HUDEP-2 (cell line): Measurements from ENCODE around the gene L3MBTL3.
A peak's percentile ranks its signal among the peaks of the same experiment; 100 is the strongest.

Source experiments
- DNase-seq, 76 experiments: peaks; one replicate each; lab custom pipeline; 2025; ENCODE audit not compliant: unreplicated experiment in 76 of 76; lab: John Stamatoyannopoulos, UW

Gene L3MBTL3

DNA sequence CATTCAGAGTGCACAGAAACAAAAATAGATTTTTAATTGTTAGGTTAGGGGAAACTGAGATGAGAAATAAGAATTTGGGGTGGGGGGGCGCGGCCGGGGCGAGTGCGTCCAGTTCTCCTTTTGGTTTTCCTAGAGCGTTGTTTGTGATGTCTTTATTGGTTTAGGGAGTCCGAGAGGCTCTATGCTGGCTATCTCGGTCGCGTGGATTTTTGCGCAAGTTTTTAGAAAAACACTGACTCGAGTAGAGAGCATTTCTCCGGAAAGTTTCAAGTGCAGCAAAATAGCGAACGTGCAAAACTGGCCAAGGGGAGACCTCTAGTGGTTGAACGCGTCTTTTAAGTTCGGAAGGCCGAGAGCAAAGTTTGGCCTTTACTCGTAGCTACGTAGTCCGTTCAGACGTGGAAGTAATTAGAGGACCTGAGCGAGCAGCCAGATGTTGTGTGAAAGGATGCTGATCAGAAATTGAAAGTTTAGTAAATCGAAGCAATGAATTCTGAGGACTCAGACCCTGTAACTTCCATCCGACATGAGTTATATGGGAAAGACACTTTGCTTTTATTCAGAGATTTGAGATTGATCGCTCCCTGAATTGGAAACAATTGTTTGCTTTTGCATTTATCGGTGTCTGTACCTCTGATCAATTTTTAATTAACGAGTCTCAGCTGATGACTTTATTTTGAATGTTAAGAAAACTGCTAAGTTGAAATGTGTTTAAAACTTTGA, 2.7 kb downstream of the L3MBTL3 start:
- peak in 74 of 76 experiments; percentile 20 to 88 (median 70) for DNase-seq

DNA sequence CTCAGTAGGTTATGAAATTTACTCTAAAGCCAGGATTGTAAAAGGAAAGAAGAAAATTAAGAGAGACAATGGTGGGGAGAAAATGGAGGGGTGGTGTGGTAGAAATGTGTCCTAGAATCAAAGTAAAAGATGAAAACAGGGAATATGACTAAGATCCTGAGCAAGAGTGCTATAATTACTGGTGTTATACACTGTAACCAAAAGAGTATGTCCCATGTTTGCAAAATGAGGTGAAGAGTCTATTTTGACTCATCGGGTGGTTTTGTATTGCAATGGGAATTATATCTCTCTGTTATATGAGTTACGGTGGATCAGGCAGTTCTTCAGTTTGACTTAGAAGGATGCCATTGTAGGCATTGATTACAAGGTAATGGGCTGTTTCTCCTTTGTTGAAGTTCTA, 8.5 kb downstream of the L3MBTL3 start:
- DNase-seq, result no peak

DNA sequence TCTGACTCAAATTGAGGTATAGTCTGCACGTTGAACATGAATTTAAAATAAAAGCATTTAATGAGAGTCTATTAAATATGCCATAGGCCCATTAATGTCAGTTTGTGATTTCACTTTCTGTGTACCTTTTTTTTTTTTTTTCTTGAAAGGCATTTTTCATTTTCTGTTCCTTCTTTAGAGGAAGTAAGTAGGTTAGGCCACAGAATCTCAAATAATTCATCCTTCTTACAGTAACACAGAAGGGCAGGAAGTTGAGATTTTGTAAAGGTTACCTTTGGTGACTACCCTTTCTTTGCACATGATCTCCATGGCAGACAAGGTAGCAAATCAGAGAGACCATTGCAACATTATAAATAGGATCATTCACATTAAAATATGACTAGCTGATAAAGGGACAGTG, 9.6 kb downstream of the L3MBTL3 start:
- DNase-seq, result no peak

DNA sequence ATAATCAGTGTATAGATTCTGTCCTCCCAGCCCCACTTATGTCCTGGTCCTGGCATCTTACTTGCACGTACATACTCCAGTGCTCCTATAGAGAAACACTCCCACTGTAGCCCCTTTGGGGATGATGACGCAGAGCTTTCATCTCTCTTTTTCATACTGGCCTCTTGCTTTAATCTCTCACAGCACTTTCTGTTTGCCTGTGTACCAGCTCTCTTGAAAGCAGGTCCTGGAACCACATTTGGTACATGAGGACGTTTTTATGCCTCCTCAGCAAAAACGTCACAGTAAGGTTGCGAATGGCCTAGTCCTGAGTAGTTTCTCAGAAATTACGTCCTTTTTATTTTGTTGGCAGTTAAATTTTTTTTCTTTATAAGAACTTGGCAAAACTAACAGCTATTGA, 10.8 kb downstream of the L3MBTL3 start:
- no peak for DNase-seq

DNA sequence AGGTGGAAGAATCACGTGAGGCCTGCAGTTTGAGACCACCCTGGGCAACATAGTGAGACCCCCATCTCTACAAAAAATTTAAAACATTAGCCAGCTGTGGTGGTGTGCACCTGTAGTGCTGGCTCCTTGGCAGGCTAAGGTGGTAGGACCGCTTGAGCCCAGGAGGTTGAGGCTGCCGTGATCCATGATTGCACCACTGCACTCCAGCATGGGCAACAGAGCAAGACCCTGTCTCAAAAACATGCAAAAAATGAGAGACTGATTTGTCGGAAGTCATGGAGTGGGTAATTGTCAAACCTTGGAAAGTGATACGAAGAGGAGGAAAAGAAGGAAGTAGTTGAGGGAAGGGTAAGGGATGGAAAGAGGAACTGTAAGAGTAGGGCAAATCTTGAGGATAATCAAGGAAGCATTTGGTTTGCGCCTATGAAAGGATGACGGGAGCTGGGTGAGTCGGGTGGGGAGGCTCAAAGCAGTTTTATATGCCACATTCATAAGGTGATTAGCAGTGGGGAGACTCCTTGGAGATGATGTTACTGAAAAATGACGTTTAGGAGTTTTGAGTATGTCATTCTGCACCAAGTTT, 14.5 kb downstream of the L3MBTL3 start:
- no peak for DNase-seq

DNA sequence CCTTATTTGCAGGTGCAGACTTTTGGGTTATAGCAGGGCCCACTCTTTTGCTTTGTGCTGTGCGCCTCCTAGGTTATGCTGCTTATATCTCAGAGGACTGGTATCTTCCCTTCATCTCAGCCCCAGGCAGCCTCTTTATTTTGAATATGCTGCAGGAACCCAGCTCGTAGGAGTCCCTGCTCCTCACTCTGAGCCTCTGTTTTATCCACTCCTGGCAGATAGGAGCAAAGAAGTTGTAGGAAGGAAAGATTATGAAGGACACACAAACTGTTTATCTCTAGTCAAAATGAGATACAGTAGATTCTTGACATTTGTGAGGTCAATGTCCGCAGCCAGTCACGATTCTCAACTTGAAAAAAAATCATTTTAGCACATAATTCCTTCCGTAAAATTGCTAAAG, 15.6 kb downstream of the L3MBTL3 start:
- DNase-seq, result peak in 4 of 76 experiments; percentile 21 to 40 (median 34)

DNA sequence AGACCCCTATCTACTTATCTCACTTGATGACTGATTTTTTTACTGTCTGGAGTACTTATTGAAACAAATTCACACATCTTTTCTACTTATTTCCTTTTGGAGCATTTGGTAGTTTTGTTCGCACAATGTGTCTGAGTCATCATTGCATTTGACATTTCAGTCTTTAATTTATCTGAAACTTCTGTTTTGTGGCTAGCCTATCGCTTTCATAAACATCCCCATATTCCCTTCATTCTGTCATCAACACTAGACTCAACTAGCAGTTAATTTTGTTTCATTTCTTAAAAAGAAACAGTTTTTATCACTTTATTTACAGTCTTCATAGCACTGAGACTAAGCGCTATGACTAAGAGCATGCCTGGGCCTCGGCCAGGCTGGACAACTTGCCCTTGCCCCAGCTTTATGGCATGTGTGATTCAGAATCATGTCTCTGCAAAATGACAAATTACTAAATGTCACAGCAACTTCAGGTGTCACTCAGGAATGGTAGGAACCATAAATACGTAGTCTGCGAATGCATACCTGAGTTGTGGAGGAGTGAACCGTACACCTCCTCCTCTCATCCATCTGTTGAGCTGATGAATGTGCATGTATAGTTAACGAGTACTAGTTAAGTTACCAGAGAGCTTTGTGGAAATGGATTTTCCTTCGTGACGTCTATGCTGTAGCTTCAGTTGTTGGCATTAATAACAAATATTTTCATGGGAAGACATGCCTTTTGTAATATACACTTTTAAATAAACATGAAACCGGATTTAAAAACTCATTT, 16.2 kb downstream of the L3MBTL3 start:
- peak in 2 of 76 experiments; percentile 3 to 9 for DNase-seq

DNA sequence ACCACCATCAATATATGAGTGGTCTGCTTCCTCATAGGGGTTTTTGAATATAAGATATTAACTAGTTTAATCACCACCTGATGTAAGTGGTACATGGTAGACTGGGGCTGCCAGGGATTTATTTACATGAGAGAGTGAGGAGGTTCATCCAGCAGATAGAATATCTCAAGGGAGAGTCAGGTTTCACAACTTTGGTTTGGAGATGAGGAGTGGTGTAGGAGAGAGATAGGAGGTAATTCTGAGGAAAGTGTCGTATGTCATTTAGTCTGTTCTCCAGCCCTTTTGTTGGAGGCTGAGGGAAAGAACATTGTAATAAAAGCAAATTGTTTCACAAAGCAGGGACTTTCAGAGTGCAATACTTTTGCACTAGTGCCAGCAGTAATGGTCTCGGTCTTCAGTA, 16.8 kb downstream of the L3MBTL3 start:
- DNase-seq, result no peak

DNA sequence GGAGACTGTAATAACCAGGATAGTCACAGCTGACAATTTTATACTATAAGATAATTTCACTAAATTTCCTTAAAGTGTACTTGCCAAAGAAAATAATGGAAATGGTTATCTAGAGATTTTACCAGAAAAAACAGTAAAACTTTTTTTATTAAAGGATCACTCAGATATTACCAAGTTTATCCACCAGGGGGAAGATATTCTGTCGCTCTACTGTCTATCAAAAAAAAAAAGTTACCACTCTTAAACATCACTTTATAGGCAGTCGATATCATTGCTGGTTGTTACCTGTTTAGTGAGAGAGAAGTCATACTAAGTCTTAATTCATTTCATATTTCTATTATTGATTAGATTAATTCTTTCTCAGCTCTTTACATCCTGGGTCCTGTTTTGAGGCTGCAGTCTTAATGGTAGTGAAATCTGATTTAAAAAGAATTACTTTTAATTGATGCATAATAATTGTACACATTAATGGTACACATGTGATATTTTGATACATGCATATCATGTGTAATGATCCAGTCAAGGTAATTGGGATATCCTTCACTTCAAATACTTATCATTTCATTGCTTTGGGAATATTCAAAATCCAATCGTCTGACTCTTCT, 18.9 kb downstream of the L3MBTL3 start:
- peak in 1 of 76 experiments; percentile 12 for DNase-seq

DNA sequence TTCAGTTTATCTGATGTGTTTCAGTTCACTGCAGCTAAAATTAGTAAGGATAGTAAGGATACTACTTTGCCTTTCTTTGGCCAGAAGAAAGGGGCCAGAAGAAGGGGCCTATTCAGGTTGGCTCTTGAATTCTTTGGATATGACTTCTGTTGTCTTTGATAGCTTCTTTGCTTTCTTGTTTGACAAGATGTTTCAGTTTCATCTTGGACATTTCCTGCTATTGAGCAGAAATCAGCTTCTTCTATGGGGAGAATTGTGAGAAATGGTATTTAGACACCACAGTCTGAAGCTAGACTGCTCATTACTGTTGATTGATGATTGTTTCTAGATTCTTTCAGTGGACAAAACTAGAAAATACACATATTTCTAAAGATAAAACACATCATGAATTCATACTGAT, 23.2 kb downstream of the L3MBTL3 start:
- no peak for DNase-seq

DNA sequence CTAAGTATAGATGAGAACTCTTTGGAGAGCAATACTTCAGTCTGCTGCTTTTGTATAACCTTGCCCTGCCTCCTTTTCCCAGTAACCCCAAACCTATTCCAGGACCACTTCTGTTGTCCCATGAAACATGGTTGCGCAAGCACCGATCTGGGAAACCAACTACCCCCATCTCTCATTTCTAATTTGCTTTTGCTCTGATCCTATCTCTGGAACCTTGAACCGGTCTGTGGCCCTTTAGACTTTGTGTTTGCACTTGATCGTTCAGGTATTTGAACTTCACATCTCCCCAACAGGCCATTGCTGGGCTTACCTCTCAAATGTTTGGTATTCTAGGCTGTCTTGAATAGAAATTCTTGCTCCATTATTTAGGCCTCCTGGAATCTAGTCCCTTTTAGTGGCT, 25.0 kb downstream of the L3MBTL3 start:
- DNase-seq, result no peak

DNA sequence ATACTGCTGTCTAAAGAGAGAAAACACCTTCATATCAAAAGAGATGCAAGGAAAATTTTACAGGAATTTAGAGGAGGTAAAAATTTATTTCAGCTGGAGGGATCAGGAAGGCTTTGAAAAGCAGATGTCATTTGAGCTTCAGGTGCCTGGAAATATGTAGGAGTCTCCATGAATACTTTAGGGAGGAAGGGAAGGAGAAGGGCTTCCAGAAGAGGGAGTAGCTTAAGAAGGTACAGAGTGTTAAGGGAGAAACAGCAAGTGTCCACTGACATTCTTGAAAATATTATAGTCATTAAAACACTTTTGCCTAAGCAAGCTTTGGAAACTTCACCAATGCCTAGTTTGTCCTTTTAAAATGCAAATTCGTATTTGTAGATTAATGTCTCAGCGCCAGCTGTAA, 27.2 kb downstream of the L3MBTL3 start:
- DNase-seq, result no peak

DNA sequence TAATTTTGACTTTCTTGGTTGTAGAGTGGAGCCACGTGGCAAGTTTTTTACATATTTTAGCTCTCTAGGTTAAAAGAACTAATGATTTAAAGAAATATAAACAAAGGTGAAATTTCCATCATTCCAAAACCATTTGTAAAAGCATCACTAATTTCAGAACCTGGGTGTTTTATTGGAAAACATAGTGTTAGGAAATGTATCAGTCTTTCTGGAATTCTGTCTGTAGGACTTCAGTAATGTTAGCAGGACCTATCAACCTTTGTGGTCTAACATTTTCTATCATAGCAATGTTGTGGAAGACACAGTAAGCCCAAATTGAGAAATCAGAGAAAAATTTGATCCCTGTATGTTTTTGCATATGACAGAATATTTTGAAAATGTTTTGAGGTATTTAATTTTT, 28.3 kb downstream of the L3MBTL3 start:
- no peak for DNase-seq

DNA sequence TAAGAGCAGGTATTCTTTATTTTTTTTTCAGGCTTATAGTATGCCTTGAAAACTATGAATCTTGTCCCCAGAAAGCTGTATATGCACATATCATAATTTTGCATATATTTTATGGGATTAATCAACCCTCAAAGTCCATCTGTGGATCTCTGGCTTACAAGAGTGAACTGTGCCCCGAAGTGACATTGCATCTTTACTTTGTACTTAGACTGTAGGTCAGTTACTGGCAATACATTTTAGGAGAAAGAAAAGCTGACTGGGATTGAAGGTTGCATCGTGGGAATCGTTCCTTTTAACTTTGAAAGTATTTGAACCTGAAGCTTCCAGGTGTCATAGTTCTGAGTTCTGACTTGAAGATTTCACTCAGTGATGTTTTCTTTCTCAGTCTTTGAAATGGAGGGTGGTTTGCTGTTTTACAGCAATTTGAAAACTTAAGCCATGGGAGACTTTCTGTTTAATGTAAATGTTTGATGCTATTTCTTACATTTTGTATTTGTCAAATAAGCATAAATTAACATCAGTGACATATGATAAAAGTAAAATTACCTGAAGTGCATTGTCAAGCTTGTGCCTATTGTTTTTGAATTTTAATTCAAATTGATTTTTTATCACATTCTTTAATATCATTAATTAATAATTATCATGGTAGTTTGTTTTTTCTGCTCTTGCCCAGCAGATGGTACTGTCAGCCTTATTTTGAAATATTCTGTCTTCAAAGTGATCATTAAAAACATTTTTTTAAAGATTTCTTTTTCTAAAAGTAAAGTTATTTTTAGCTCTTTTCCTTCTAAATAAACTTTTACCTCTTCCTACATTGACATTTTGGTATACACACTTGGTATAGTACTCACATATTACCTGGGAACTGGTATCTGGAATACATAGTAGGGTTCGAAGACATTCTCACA, 29.0 kb downstream of the L3MBTL3 start:
- DNase-seq, result no peak

DNA sequence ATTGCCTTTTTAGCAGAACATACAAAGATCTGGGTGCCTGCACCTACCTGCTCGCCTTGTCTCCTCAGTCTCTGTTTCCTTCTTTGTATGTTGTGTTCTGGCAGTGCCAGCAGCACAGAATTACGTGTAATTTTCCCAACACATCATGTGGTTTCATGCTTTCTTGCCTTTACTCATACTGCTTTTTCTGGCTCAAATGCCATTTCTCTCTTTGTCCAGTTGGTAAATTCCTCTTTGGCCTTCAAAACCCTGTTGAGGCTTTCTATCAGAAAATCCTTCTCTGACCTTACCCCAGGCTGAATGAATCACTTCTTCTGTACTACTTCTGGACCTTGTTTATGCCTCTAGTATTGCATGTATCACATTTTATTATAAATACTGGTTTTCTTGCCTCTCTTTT, 31.8 kb downstream of the L3MBTL3 start:
- no peak for DNase-seq

DNA sequence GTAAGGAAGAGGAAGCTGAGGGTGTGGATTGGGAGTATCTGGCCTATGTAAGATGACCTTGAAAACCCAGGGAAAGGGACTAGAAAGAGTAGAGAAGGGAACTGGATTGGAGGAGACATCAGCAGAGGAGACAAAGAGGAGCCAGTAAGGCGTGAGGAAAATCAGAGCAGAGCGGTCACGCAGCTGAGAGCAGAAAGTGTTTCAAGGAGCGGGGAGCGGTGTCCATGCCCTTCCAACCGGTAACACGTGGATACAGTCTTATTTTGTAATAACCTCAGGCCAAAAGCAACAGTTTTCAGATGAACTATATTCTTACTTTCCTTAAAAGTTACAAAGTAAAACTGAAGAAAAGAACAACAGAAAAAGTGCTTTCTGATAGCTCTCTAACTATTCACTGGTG, 36.3 kb downstream of the L3MBTL3 start:
- DNase-seq, result no peak

DNA sequence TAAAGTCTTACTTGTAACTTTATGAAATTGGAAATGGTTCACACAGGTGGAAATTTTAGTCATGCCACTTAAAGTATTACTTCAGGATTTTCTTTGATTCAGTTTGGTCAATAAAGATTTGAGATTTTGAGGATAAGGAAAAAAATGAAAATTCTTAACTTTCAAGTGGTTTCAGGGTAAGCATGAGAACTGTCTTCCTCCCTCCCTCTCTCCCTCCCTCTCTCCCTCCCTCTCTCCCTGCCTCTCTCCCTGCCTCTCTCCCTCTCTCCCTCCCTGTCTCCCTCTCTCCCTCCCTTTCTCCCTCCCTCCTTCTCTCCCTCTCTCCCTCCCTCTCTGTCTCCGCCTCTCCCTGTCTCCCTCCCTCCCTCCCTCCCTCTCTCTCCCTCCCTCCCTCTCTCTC, 36.9 kb downstream of the L3MBTL3 start:
- DNase-seq, result no peak

DNA sequence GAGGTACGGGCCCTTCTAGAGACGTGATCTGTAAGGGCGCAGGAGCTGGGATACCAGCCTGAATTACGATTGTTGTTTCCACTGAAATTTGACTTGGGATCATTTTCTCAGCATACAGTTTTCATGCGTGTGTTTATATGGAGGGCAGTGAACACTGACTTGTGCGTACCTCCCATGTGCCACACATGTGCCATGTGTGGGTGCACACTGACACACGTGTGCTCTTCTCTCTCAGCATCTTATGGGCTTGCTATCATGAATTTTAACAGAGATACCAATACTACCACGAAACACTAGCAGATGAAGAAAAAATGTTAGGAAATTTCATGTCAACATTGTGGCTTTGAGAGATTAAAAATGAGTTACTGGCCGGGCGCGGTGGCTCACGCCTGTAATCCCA, 39.1 kb downstream of the L3MBTL3 start:
- no peak for DNase-seq

DNA sequence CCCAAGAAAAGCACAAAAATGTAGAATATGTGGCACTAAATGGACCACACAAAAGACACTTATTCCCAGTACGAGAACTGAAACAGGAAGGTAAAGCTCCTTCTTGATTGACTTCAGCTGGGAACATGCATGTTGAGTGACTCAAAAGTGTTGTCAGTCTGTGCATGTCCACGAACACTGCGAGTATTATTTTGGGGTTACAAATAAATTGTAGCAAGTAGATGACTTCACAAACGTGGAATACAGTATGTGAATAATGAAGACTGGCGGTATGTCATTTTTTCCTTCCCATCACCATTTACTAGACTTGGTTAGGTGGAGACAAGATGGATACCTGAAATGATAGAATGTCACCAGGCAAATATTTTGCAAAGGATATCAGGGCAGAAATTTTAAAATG, 45.4 kb downstream of the L3MBTL3 start:
- no peak for DNase-seq

DNA sequence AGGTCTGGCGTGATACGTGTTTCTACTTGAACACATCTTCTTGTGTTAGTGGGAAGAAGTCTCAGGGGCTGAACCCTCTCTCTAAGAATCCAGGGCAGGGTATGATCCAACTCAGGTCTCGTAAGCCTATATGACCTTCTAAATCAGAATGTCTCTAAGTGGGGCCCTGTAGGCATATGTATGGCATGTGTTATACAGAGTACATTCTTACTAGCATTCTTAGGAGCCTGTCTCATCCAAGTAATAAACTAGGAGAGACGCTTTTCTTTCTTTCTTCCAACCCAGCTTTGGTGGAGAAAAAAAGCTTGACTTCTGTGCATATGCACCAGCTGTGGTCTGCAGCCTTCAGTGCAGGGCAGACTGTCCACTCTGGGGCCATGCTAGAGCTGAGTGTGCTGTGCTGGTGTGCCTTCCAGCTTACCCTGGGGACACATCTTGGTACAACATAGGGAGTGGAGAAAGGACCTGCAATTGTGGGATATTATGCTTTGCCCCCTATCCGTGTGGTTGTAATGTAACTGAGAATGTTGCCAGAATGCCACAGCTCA, 47.3 kb downstream of the L3MBTL3 start:
- no peak for DNase-seq
